ENCODE results near the gene PSG7.
"Not testable (repeated sequence)": the region's sequence is repeated elsewhere in the genome, so short reads cannot be mapped to it uniquely, and the experiment has no call there.

PSG7 gene

GRCh38 chr19:42912941-42913340 lies 24.1 kb downstream of the PSG7 start:
- not testable (repeated sequence) for DNase-seq

DNA sequence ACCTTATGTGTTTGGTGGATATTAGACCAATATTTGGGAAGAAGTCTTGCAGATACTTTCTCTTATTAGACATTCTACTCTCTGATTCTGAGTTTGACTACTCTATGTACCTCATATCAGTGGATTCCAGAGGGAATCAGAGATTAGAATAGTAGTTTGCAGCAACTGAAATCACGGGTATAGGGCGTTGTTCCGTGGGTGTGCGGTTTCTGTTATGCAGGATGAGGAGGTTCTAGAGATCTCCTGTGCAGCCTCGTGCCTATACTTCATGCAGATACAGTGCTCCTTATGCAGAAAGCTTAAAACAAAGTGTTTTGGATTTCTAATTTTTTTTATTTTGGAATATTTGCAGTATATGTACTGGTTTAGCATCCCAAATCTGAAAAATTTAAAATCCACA lies 25.3 kb downstream of the PSG7 start:
- not testable (repeated sequence) for DNase-seq

DNA sequence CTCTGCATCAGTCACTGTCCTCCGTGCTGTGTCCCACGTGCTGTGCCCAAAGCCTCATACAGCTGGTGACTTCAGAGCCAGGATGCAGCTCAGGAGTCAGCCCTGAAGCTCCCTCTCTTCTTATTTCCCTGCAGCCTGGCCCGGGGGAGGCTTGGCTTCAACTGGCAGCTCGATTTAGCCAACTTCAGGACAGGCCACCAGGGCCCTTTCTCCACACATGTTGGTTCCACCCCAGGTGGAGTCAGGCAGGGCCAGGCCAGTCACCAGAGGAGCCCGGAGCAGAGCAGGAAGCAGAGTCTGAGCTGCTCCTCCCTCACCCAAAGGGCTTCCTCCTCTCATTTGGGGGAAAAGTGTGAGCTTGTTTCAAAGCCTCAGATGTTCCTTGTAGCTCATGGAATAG lies 30.8 kb downstream of the PSG7 start:
- DNase-seq = not testable (repeated sequence)

DNA sequence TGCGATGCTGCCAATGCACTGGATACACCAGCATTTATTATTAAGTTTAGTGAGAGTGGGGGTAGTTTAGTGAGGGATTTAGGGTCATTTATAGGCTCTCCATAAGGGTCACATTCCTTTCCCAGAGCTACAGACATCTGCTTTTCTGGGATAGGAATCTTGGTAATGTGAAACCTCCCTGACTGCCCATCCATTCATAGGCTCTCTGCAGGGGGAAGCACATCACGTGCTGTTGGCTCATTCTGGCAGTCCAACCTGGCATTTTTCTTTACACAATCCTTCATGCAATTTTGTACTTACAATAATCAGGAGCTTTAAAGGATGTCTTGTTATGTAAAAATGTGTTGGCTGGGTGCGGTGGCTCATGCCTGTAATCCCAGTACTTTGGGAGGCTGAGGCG lies 36.4 kb downstream of the PSG7 start:
- DNase-seq = not testable (repeated sequence)

DNA sequence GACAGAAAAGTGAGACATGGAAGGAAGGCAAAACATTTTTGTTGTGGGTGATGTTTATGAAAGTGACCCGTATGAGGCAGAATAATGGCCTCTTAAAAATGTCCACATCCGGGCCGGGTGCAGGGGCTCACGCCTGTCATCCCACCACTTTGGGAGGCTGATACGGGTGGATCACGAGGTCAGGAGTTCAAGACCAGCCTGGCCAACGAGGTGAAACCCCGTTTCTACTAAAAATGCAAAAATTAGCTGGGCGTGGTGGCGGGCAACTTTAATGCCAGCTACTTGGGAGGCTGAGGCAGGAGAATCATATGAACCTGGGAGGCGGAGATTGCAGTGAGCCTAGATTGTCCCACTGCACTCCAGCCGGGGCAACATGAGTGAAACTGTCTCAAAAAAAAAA lies 37.3 kb downstream of the PSG7 start:
- DNase-seq = not testable (repeated sequence)

- DNase-seq = not testable (repeated sequence)
These were observed 37.9 kb downstream of the PSG7 start for GRCh38 chr19:42899110-42899509.

DNA sequence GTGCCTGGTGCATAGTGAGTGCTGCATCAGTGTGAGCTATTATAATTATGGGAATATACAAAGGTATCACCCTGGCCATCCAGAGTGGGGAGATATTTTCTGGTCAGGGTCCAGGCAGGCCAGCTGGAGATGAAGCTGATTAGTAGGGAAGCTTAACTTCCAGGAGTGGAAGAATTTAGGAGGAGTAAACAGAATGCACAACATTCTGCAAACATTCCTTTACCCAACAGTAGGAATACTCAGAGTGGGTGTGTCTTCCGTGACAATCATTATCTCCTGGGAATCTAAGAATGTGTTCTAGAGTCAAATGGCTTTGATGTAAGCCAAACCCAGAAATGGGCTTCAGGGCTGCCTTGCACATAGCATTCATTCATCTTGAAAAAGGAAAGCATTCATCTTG lies 38.4 kb downstream of the PSG7 start:
- DNase-seq = not testable (repeated sequence)

GRCh38 chr19:42897729-42898128 lies 39.3 kb downstream of the PSG7 start:
- not testable (repeated sequence) for DNase-seq

DNA sequence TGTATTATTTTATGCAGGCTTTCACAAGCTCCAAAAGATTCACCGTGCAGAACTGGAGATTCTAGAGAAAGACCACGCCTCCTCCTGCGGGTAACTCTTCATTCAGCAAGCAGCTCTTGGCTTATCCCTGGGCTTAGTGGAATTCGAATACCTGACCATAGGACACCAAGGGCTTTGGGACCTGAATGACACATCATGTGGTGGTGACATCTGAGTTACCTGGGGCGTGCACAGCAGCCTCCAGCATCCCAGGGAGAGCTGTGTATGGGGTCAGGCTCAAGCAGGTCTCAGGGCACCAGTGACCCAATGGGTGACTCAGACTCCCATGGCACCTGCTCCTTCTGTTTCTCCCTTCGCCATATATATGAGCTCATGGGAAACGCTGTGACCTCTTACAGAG lies 46.6 kb downstream of the PSG7 start:
- not testable (repeated sequence) for DNase-seq

DNA sequence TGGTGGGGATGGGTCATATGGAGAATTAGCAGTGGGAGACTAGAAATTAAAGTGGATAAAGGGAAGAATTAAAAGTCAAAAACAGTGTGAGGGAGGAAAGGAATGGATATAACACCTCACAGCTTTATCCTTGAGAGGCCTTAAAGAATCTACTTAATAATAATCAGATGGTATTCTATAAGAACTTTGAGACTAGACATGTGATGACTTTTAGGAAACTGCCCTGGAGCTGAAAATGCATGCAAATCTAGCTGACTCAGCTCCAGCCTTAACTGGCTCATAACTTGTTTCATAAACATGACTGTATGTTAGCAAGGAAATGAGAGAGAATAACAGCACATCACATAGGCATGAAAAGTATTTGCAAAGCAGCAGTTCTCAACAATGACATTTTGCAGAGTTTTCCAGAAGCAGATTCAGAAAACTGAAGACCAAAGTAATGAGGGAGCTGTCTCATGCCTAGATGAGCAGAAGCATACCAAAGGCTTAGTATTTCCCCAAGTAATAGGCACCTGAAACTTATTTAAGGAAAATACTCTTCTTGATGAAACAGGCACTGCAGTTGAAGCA lies 49.0 kb downstream of the PSG7 start:
- DNase-seq = not testable (repeated sequence)

- not testable (repeated sequence) for DNase-seq
These were observed 54.3 kb downstream of the PSG7 start for GRCh38 chr19:42882730-42883129.

GRCh38 chr19:42882010-42882409 lies 55.0 kb downstream of the PSG7 start:
- DNase-seq = not testable (repeated sequence)

DNA sequence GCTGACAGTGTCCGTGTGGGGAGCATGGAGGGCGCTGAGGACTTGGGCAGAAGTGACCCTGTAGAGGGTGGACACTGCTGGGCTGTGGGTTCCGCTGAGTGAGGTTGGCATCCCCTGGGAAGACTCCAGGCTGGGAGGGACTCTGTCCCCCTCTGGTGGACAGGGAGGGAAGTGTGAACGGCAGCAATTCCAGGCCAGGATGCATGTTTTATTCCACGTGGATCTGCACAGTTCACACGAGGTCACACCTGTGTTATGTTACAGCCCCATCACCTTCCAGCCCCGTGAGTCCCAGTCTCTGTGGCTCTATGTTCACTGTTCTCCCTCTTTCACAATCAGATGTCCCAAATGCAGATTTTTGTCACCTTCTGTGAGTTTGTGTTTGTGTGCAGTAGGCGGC lies 55.7 kb downstream of the PSG7 start:
- not testable (repeated sequence) for DNase-seq

DNA sequence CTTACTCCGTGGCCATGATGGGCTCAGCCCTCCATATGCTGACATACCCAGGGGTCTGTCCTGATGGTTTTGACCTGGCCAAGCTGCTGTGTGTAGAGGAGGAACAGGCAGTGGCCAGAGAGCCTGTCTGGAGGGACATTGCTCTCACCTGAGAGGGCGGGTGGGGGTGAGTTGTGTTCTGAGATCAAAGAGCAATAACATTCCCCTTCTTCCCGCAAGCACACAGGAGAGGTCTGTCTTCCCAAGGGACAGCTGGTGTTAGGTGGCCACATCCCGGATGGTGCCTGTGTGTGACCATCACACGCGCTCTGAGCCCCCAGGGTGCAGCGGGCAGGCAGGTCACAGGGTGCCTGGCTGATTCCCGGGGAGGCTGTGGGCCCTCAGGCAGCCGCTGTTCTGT lies 56.4 kb downstream of the PSG7 start:
- not testable (repeated sequence) for DNase-seq

DNA sequence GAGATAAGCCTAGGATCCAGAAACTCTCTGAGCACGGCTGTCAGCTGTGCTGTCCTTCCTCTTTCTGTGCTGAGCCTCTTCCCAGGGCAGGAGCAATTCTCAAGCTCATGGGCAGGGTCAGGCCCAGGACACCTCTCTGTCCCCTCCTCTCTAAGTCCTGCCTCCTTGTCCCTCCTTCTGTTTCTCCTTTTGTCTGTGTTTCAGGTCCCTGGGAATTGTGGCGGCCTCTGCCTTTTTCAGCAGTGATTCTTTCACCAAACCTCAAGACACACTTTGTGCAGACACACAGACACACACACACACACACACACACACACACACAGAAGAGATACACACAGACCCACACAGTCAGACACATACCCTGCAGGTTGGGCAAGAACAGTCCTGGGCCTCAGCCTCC lies 57.4 kb downstream of the PSG7 start, which contains the start of gene PSG1:
TSS of gene PSG1 (minus strand) at position 101 of the 400 bp plus-strand sequence. CDS start 132 bp downstream, outside the sequence.
- no peak for DNase-seq

DNA sequence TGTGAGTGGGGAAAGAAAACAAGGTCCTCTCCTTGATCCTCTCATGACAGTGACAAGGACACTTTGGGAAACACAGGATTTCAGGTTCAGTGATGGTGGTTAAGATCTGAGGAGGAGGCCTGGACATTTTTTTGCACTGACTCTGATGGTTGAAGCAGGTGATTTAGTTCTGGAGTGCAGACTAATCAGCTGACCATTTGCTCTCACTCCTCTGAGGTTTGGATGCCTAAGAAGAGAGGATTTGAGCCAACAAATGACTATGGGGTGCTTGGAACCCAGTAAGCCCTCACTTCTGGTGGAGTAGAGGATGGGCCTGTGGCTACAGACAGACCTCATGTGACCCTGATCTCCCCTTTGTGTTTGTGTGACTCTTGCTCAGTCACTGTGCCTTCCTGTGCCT lies 60.4 kb downstream of the PSG7 start:
- not testable (repeated sequence) for DNase-seq

DNA sequence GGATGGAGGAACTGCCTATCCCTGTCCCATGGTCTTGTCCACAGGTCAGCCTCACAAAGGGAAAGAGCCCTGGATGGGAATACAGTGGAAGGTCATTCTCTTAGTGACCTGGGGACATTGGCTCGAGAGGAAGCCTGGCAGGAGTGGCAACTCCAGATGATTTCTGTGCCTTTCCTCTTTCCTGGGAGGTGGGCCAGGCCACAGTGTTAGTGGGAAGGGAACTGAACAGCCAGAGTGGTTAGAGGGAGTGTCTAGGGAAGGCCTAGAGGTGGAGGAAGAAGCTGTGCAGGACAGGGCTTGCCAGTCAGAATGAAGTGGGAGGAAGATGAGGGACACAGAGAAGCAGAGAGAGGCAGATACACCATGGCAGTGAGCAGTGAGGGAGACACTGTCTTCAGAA lies 61.1 kb downstream of the PSG7 start:
- not testable (repeated sequence) for DNase-seq

DNA sequence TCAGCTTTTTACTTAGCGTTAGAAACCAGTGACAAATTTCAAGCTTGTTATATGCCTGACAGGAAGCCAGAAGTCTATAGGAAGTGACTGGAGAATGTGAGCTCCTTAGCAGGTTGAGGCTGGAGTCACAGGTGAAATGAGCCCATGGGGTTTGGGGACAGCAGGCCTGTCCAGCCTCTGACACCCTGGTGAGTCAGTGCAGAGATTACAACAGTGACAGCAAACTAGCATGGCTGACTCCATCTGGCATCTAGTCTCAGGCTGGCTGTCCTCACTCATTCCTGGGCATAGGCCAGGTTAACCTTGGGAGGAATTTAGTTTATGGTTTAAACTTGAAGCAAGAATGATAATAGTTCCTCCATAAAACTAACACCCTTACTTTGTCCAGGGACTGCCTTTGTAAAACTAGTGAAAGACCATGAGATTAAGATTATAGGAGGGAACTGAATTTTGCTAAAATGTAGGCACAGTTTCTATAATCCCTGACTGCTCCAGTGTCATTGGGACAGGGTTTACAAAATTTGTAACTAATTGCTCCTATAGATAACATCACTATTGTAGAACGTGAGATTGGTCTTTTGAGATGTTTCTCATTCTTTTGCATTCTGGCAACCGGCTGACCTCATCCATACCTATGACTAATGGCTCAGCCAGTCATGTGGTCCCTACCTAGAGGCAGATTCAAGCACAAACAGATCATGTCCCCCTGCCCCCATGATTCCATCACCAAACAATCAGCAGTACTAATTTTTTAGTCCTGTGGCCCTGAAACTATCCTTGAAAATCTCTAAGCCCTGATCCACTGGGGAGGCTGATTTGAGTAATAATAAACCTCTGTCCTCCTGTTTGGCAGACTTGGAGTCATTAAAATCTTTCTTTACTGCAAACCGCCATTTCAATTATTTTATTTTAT lies 61.9 kb downstream of the PSG7 start:
- DNase-seq = not testable (repeated sequence)

- not testable (repeated sequence) for DNase-seq
These were observed 62.9 kb downstream of the PSG7 start for GRCh38 chr19:42874136-42874535.
